Prostate gland (tissue), 2 donors: ENCODE results near the gene INPP5D.

ENCODE experiments used
- POLR2A ChIP-seq: fragments of 450-650 bp; IDR thresholded peaks from one replicate; pipeline ENCODE4 v1.6.1; 2016; ENCODE audit warnings: antibody characterized with exemption, mild to moderate bottlenecking
- TF ChIP-seq, protein P1 (sequence below), 4 experiments: fragments of 200-600 bp in 2 of 4; fragments of 450-650 bp in 2 of 4; sonication (generic) in 2 of 4; IDR thresholded peaks; 1 replicate in 3 of 4; 2 replicates in 1 of 4; pipeline ENCODE4 v1.5.1; 2016 to 2019; ENCODE audit warnings: antibody characterized with exemption in 4 of 4, mild to moderate bottlenecking in 2 of 4, moderate library complexity in 2 of 4

DNA sequence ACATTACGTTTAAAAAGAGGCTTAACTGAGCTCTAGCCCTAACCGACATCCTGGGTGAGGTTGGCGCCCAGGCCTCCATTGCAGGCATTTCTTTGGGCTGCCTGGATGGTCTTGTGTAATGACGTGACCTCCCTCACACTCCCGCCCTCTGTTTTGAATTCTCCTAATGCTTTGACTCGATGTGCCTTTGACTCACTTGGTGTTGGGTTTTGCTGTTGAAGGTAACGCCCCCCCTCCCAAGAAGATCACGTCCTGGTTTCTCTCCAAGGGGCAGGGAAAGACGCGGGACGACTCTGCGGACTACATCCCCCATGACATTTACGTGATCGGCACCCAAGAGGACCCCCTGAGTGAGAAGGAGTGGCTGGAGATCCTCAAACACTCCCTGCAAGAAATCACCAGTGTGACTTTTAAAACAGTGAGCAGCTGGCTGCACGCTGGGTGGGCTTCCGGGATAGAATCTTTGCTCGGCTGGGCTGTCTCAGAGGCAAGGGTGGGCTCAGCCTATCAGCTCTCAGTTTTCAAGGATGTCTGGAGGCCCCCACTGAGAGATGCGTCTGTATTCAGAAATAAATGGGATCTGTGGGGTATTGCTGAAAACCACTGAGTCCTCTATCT, 103.5 kb downstream of the INPP5D start:
- TF ChIP-seq, protein P1, sequence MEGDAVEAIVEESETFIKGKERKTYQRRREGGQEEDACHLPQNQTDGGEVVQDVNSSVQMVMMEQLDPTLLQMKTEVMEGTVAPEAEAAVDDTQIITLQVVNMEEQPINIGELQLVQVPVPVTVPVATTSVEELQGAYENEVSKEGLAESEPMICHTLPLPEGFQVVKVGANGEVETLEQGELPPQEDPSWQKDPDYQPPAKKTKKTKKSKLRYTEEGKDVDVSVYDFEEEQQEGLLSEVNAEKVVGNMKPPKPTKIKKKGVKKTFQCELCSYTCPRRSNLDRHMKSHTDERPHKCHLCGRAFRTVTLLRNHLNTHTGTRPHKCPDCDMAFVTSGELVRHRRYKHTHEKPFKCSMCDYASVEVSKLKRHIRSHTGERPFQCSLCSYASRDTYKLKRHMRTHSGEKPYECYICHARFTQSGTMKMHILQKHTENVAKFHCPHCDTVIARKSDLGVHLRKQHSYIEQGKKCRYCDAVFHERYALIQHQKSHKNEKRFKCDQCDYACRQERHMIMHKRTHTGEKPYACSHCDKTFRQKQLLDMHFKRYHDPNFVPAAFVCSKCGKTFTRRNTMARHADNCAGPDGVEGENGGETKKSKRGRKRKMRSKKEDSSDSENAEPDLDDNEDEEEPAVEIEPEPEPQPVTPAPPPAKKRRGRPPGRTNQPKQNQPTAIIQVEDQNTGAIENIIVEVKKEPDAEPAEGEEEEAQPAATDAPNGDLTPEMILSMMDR (IDR thresholded peaks at IDR 0.05), result no peak
- no peak for TF ChIP-seq POLR2A
